Psoas muscle (tissue), 8 donors: ENCODE results near the gene CEP85. TPM values are rescaled to one million over a fixed set of nuclear protein-coding genes. Genes with fewer than 3 reads are reported as not detected.

ENCODE experiments used
- ATAC-seq, 4 donors: fragments of 200-7000 bp; cut with Tn5 transposase; one replicate each; pipeline ENCODE4 v1.9.1; 2020; ENCODE audit warnings: moderate library complexity in 3 of 4, mild to moderate bottlenecking in 2 of 4
- DNase-seq, 2 donors: peaks; one replicate each; pipeline ENCODE4 v3.0.0-alpha.2; 2020
- H3K27ac ChIP-seq: fragments of 200-600 bp; one replicate; pipeline ENCODE4 v1.8.0; 2022
- H3K27me3 ChIP-seq, 3 donors: fragments of 200-600 bp in 1 of 3; one replicate each; pipeline versions ENCODE4 v1.6.1 to v1.8.0; 2013 to 2022; ENCODE audit warnings: low read length in 2 of 3, mild to moderate bottlenecking in 2 of 3, moderate library complexity in 1 of 3; ENCODE audit not compliant: insufficient read depth in 3 of 3
- H3K36me3 ChIP-seq, 2 donors: fragments of 200-600 bp in 1 of 2; one replicate each; pipeline versions ENCODE4 v1.6.1 to v1.8.0; 2013 to 2022; ENCODE audit warnings: low read depth in 1 of 2, mild to moderate bottlenecking in 1 of 2, moderate library complexity in 1 of 2; ENCODE audit not compliant: insufficient read depth in 1 of 2
- H3K4me1 ChIP-seq: fragments of 200-600 bp; one replicate; pipeline ENCODE4 v1.8.0; 2022
- H3K4me3 ChIP-seq: fragments of 200-600 bp; one replicate; pipeline ENCODE4 v1.8.0; 2022; ENCODE audit warnings: mild to moderate bottlenecking
- H3K9me3 ChIP-seq: fragments of 200-600 bp; one replicate; pipeline ENCODE4 v1.8.0; 2022
- WGBS, 3 donors: extraction: QIAGEN DNeasy Blood & Tissue Kit; methylation state at CpG; one replicate each; pipeline versions ENCODE4 v1.1.6 to v1.1.7; 2013; 5-methylcytosine and 5-hydroxymethylcytosine counted together
- intact Hi-C, 2 donors: fragments of 100-400 bp; cut with DNase I; formaldehyde crosslinking; loops; one replicate each; pipeline versions ENCODE4 v1.11.0 to v1.14.2; 2022
- polyA plus RNA-seq, 3 donors: library from polyadenylated mRNA; stranded (reverse); fragments of 200-250 nt; gene quantifications; one replicate each; pipeline ENCODE4 v1.2.3, GENCODE V29; 2013
- total RNA-seq, 4 donors: library from RNA; stranded (reverse); fragmentation: NEBNext Ultra II Directional in 2 of 4; extraction: Animal tissue kit (Norgen Biotek cat#: 25700) in 2 of 4; gene quantifications; one replicate each; pipeline versions ENCODE4 v1.2.1 to v1.2.4, GENCODE V29; 2021 to 2023
- TF ChIP-seq, protein P1 (sequence below): fragments of 200-600 bp; IDR thresholded peaks from one replicate; pipeline ENCODE4 v1.8.0; 2022; ENCODE audit warnings: antibody characterized with exemption
- donor health status: healthy with polysubstance abuse.
- donor health status: DM: no; HTN: no; CAD: no; lungs with moderate emphysema.
- donor health status: Bipolar disorder and iron deficiency.
- donor health status: healthy.
- donor health status: DM: yes; HTN: yes; CAD: no.
- donor health status: DM: no; HTN: no; CAD: no.
- donor health status: DM: no; HTN: no; CAD: no.
- donor health status: DM: yes; HTN: yes; CAD: no.

Gene CEP85
- total and polyA plus RNA-seq, 7 donors, result 14.8 to 52.5 (median 24.2) TPM

DNA sequence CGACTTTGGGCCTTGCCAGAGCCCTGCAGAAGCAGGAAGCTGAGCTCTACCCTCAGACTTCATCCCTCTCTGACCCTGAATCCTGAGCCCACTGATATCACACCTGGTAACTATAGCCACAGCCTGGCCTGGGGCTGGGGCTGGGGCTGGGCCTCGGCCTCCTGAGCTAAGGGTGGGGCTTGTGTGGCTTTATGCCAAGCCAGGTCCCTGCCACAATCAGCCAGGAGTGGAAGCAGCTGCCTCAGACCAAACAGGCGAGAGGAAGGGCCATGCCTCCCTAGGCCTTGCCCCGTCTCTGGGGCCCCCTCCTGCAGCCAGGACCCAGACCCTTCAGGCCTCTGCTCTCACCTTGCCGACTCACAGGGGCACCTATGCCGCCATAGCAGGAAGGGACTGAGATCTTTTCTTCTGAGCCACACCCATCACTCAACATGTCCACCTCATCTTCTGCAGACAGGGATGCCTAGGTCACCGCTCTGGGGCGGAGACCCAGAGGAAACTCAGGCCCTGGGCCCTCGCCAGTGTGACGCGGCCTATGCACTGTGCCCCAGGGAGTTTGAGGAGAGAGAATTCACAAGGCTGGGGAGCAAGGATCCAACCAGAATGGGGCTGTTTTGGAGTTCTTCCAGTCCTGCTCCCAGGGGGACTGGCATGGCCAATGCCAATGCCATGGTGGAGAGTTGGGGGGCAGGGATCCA is 66.7 kb downstream of the CEP85 start:
- DNase-seq (peak in 1 of 2 donors; percentile 42), ATAC-seq (no peak)
- Histone ChIP-seq H3K4me3 (no peak overlapping the region), H3K4me1 (peaks cover 6% of the 10 kb centered on the region), H3K36me3 (no peaks in the 10 kb centered on the region), H3K9me3 (no peaks in the 10 kb centered on the region), H3K27me3 (no peaks in the 10 kb centered on the region), H3K27ac (no peak overlapping the region)
- TF ChIP-seq, protein P1, sequence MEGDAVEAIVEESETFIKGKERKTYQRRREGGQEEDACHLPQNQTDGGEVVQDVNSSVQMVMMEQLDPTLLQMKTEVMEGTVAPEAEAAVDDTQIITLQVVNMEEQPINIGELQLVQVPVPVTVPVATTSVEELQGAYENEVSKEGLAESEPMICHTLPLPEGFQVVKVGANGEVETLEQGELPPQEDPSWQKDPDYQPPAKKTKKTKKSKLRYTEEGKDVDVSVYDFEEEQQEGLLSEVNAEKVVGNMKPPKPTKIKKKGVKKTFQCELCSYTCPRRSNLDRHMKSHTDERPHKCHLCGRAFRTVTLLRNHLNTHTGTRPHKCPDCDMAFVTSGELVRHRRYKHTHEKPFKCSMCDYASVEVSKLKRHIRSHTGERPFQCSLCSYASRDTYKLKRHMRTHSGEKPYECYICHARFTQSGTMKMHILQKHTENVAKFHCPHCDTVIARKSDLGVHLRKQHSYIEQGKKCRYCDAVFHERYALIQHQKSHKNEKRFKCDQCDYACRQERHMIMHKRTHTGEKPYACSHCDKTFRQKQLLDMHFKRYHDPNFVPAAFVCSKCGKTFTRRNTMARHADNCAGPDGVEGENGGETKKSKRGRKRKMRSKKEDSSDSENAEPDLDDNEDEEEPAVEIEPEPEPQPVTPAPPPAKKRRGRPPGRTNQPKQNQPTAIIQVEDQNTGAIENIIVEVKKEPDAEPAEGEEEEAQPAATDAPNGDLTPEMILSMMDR, result no peak
- intact Hi-C loops, result no loop called here
- WGBS, 3 donors, result 84 to 89% (median 85%) methylated on average over 11 of the region's 11 CpGs

DNA sequence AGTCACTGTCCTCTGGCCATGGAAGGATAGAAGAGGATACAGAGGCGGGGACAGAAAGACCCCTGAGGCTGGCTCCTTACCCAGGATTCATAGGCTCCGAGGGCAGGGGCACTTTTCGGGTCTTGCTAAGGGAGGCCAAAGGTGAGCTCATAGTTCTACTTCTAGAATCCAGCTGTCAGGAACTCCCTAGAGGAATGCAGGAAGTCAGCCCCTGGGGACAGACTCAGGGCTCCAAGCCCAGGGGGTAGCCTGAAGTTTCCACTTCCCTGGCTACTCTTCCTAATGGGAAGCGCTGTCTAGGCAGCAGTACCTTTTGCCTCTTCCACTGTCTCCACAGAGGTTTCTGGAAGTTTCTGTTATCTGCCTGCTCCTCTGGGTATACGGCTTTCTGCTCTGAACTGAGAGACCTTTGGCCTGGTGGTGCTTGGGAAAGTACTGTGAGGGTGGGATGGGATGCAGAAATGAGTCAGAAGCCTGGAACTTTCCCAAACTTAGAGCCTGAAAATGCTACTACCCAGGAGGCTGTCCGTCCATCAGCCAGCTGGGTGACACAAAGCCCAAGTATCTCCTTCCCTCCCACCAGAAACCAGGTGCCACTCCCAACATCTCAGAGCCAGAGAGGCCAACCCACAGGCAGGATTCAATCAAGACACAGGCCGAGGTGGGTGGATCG is 68.9 kb downstream of the CEP85 start:
- no peak overlapping the region for H3K27ac ChIP-seq

DNA sequence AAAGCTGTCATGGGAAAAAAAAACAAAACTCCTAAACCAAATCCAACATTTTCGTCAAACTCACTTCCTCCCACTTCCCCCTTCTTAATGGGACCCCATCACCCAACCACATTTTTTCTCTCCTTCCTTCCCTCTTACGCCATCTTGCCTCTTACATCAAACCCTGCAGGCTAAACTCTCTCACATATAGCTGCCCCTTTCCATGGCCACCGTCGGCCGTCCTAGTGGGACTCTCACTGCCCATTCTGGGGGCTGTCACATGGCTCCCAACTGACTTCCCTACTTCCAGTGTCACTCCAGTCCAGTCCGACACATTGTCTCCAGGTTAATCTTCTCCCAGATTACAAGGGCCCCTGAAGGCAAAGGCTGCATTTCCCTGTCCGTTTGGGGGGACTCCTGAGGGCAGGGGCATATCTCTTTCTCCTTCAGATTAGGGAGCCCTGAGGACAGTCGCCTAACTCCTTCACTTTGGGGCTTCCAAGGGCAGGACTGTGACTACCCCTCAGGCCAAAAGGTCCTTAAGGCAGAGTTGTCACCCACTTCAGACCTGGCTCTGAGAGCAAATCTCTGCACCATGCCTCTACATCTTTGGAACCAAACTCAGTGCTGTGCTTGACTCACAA is 71.8 kb downstream of the CEP85 start:
- Histone ChIP-seq H3K27ac (peak overlapping the region; percentile 36), H3K36me3 (no peaks in the 10 kb centered on the region), H3K4me1 (peaks cover 13% of the 10 kb centered on the region), H3K4me3 (peak overlapping the region; percentile 95), H3K9me3 (no peaks in the 10 kb centered on the region), H3K27me3 (no peaks in the 10 kb centered on the region)
- intact Hi-C loops, result no loop called here
- no peak for ATAC-seq
- TF ChIP-seq, protein P1, result no peak
- no peak for DNase-seq
- 39 to 48% (median 44%) methylated on average over 8 of the region's 8 CpGs for WGBS, 3 donors

More for the DNA sequence above, 68.9 kb downstream of the CEP85 start:
- ATAC-seq, result no peak
- 55 to 61% (median 57%) methylated on average over 8 of the region's 8 CpGs for WGBS, 3 donors
- peak; percentile 46 to 70 for DNase-seq
- intact Hi-C loops, result no loop called here
- Histone ChIP-seq H3K36me3 (no peaks in the 10 kb centered on the region), H3K4me3 (no peak overlapping the region), H3K4me1 (peaks cover 13% of the 10 kb centered on the region), H3K9me3 (no peaks in the 10 kb centered on the region), H3K27me3 (no peaks in the 10 kb centered on the region)
- TF ChIP-seq, protein P1, result no peak

DNA sequence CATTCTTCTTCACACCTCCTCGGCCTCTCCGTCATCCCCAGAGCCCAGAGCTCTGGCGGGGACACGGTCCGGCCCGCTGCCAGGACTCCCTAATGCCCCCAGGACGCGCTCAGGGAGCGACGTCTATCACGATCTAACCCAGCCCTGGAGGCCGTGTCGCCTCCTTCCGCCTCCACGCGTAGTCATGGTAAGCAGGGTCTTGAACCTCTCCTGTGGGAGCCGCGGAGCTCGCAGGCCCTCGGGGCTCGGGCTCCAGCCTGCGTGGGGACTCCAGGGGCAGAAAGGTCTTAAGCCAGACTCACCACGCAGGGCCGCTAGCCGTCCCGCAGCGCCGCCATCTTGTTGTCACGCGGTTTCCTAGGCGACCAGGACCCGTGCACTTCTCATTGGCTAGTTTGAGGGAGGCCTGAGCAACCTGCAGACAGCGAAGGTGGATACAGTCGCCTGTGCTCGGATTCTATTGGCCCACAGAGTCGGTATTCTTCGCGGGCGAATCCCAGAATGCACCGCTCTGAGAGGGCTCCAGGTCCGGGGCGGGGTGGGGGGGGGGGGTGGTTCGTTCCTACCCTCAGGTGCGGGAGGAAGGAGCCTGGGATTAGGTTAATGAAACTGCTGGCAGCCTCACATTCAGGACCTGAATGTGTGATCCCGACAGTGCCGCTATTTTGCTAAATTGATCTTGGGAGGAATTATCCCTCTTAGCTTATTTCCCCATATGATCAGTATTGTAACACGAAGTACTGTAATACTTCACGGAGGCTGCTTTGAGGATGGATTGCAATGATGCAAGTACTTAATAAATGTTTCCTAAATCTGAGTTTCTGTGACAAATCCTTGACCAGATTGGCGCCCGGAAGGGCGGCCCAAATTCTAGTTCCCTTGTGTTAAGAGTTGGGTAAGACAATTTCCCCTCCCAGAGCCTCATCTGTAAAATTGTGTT is 72.6 kb downstream of the CEP85 start, which contains the start of gene UBXN11:
Gene UBXN11, minus strand, starts transcription at position 347 of the 940 bp plus-strand sequence. CDS start 3,753 bp downstream, outside the sequence.
- Histone ChIP-seq H3K9me3 (no peaks in the 10 kb centered on the region), H3K4me3 (peak within 1 kb of the TSS; percentile 95), H3K27me3 (no peaks in the 10 kb centered on the region), H3K36me3 (no peaks in the 10 kb centered on the region), H3K27ac (peak within 1 kb of the TSS; percentile 36), H3K4me1 (peaks cover 13% of the 10 kb centered on the region)
- peak; percentile 98 to 100 (median 100) for ATAC-seq
- intact Hi-C loops, result no loop called here
- DNase-seq, result peak; percentile 87 to 92
- TF ChIP-seq, protein P1, result no peak
- 2 to 4% (median 2%) methylated on average over 48 to 51 of the region's 51 CpGs for WGBS, 3 donors
